GM21526 (cell line): ENCODE data around the gene KRT14.
"Not testable (repeated sequence)": the region's sequence is repeated elsewhere in the genome, so short reads cannot be mapped to it uniquely, and the experiment has no call there.

ENCODE experiments used
- ATAC-seq: cut with Tn5 transposase; IDR thresholded peaks from one replicate; pipeline ENCODE4 v1.9.1; 2021; ENCODE audit warnings: moderate library complexity; ENCODE audit not compliant: unreplicated experiment, low FRiP score

The KRT14 gene

GRCh38 chr17:41610061-41610517 is 23.4 kb upstream of the KRT14 start:
- not testable (repeated sequence) for ATAC-seq

DNA sequence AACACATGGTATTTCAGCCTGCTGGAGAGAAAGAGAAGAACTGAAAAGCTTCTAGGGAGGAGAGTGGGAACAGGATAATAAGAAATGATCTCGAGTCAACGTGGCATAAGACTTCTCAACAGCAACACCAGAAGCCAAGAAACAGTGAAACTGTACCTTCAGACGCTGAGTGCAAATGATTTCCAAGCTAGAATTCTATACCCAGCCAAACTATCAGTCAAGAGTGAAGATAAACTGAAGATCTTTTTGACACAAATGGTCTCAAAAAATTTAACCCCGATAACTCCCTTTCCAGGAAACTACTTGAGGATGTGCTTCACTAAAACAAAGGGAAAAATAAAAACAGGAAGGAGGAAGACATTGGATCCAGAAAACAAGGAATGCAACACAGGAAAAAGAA is 20.2 kb upstream of the KRT14 start:
- ATAC-seq, result not testable (repeated sequence)

- ATAC-seq, result no peak
These were observed 15.8 kb upstream of the KRT14 start for GRCh38 chr17:41602524-41602923.

DNA sequence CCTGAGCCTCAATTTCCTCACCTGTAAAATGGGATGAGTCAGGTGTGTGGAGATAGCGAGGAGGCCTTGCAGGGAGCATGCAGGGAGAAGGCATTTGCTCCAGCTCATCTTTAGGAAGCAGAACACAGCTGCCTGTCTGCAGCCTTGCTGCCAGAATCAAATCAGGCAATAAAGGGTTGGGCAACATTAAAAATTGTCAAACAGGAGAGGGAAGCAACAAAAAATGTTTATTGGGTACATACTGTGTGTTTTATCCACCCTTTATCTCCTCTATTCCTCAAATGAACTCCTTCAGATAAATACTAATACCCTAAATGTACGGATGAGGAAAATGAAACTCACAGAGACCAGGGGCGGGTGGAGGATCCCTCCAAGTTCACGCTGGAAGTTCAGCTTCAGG is 13.6 kb upstream of the KRT14 start:
- ATAC-seq, result no peak

DNA sequence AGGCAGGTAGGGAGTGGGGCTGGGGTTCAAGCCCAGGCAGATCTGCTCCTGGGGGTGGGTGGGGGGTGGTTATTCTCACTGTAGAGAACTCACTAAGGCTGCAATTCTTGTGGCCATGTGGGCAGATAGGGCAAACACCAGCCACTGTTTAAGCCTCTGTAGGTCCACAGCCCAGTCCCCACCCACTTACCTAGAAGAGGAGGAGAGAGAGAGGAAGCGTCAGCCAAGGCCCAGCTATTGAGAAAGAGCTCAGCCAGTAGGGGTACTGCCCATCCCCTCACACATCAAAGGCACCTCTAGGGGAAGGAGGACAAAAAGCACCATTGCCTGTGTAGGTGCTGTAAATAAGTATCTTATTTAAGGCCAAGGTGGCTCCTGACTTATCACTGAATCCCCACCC is 13.0 kb upstream of the KRT14 start:
- ATAC-seq, result no peak

- no peak for ATAC-seq
These were observed 8.9 kb upstream of the KRT14 start for GRCh38 chr17:41595585-41595984.

GRCh38 chr17:41594363-41594915 is 7.7 kb upstream of the KRT14 start:
- no peak for ATAC-seq

- no peak for ATAC-seq
These were observed 6.7 kb upstream of the KRT14 start for GRCh38 chr17:41593306-41593981.

DNA sequence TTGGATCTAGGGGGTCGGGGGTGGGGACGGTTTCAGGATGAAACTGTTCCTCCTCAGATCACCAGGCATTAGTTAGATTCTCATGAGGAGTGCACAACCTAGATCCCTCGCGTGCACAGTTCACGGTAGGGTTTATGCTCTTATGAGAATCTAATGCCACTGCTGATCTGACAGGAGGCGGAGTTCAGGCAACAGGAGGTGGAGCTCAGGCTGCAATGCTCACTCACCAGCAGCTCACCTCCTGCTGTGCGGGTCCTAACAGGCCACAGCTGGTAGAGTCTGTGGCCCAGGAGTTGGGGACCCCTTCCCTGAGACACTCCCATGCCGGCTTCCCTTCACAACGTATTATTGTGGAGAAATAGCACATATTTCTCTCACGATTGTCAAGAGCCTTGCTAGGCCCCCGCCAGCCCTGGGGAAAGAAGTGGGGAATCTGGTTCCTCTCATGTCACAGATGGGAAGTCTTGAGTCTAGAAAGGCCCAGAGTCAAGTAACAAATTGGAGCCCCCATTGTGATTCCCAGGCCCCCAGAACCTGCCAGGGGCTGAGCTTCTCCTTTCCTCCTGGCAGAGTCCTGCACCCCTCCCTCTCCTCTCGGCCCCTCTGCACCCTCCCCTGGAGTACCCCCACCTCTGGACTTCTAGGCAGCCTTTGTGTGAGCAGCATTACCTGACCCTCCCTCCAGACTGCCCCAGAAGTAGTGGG is 6.1 kb upstream of the KRT14 start:
- no peak for ATAC-seq

GRCh38 chr17:41589301-41589700 is 2.6 kb upstream of the KRT14 start:
- ATAC-seq, result no peak

GRCh38 chr17:41588126-41588810 is 1.6 kb upstream of the KRT14 start:
- ATAC-seq, result no peak

DNA sequence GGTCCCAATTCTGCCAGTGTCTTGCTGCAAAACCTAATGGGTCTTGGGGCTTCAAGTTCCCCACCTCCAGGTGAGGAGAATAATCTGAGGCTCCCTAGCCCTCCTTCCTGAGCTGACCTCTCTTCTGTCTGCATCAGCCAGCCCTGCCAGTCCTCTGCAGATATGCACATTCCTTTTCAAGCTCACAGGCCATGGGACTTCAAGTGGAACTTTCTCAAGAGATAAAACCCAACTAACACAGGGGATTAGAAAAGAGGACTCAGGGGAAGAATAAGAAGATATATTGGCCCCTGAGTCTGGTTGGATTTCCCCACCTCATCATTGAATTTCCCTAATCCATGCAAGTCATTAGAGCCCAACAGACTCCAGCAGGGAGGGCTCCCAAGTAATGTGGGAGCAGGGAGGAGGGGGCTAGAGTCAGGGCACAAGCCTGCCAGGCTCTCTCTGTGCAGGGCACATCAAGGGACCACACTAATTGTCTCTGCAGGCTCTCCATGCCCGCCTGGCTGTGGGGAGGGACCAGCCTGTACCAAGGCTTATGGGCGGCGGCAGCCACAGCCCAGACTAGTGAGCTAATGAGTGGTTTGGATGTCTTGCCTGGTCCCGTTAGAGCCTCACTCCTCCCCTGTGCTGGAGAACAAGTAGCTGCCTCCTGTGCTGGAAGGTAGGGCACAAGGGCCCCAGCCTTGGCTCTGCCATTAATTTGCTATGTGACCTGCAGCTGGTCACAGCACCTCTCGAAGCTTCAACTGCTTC is 1.2 kb downstream of the KRT14 start:
- ATAC-seq, result no peak

DNA sequence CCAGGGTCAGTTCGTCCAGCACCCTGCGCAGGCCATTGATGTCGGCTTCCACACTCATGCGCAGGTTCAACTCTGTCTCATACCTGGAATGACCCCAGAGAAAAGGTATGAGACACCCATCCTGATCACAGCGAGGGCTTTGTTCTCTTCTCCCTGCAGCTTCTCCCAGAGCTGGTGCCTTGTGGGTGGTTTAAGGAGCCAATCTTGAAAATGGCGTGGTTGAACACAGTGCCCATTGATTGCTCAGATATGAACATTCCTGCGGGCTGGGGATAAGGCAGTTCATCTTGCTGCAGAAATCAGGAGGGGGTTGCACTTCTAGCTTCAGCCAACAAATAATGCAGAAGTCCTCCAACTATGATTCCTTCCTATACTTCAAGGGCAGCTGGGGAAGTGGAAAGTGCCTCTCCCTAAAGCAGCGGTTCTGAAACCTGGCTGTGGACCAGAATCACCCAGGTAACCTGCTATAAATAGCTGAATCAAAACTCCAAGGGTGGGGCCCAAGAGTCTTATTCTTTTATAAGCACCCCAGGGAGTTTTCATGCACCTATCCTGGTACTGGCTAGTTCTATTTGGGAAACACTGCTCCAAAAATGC is 2.3 kb downstream of the KRT14 start:
- not testable (repeated sequence) for ATAC-seq

DNA sequence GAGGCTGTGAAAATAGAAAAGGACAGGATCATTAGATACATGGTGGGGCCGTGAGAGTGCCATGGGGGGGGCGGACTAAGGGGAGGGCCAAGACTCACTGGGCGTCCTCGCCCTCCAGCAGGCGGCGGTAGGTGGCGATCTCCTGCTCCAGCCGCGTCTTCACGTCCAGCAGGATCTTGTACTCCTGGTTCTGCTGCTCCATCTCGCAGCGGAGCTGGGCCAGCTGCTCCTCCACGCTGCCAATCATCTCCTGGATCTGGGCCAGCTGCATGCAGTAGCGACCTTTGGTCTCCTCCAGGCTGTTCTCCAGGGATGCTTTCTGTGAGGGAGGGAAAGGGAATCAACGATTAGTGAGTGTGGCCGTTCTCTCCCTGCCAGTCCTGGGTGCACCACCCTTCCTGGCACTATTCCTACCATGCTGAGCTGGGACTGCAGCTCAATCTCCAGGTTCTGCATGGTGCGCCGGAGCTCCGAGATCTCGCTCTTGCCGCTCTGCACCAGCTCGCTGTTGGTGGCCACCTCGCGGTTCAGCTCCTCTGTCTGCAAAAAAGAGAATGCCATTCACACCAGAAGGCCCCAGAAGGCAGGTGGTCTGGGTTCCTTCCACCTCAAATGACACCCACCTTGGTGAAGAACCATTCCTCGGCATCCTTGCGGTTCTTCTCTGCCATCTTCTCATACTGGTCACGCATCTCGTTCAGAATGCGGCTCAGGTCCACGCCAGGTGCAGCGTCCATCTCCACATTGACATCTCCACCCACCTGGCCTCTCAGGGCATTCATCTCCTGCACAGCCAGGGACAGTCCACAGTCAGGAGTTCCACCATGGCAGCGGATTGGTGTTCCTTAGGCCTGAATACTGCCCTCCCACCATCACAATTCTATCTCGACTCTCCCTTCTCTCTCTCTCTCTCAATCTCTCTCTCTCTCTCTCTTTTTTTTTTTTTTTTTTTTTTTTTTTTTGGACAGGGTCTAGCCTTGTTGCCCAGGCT is 3.3 kb downstream of the KRT14 start:
- ATAC-seq, result no peak

DNA sequence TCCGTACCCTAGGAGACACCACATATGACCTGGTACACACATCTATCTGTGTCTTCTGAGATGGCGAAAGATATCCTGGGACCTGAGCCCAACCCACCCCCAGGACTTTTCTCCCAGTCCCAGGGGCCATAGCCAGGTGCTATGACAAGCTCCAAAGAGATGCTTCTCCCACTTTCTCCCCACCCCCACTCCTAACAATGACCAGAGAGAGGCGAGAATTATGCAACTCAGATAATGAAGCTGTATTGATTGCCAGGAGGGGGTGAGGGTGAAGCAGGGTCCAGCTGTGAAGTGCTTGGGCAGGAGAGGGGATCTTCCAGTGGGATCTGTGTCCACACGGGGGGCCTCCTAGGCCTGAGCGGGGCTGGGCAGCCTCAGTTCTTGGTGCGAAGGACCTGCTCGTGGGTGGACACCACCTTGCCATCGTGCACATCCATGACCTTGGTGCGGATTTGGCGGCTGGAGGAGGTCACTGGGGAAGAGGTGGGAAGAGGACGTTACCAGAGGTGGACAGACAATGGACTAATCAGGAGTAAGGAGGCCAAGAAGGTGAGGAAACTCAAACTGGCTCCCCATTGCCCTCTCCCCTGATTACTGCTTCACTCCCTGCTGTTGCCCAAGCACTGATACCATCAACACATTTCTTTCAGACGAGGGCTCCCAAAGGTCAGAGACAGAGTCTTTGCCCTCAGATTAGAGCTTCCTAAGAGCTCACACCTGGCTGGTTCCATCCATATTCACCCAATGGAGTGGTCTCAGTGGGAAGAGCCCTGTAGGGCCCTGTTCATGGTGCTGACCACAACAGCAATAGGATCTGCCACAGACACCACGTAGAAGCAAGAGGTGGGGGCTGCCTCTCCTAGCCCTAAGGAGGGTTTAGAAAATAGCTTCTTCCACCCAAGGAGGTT is 4.4 kb downstream of the KRT14 start:
- ATAC-seq, result not testable (repeated sequence)

DNA sequence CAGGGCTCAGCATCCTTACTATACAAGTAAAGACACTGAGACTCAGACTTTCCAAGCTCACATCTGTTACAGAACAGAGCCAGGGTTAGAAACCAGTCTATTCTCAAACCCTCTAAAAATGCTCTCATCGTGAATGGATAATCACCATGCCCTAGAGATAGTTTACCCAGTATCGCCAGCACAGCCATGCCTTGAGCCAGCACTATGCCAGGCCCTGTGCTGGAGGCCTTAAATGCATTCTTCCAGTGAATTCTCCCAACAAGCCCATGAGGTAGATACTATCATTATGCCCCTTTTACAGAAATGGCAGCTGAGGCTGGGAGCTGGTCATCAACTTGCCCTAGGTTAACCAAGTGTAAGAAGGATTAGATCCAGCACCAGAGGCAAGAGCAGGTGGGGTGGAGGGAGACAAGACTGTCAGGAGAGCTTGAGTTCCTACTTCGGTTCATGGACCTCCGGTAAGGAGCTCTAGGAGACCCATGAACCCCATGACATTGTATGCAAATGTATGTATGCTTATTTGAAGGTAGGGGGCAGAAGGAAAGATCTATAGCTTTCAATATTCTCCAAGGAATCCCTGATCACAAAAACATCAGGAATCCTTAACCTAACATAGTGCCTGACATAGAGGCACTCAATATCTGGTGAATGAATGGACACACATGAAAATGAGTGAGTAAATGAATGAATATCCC is 5.2 kb downstream of the KRT14 start:
- no peak for ATAC-seq

DNA sequence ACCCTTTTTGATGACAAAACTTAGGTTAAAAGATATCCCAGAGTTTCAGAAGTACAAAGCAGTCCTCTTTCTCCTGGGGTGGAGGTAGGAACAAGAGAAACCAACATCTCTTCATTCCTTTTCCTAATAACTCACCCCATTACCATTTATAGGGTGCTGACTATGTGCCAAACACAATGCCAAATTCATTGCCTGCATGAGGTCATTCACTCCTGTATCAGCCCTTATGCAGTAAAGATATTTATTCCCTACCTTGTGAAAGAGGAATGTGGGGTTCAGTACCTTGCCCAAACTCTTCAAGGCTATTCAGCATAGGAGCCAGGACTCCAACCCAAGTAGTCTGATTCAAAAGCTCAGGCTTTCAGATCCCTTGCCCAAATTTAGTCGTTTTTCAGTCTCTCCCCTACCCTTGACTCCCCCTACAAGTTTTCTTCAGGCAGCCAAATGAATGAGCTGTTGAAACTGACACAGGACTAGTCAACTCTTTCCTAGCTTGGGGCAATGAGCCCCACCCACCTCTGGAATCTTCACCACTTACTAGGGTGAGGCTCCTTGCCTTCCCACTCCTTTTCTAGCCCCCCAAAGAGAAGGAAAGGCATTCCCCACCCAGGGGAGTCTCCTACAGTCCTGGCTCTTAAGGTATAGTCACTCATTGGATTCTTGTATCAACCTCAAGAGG is 5.9 kb downstream of the KRT14 start:
- ATAC-seq, result no peak
